ENCODE results near the gene ITIH5.

The ITIH5 gene

DNA sequence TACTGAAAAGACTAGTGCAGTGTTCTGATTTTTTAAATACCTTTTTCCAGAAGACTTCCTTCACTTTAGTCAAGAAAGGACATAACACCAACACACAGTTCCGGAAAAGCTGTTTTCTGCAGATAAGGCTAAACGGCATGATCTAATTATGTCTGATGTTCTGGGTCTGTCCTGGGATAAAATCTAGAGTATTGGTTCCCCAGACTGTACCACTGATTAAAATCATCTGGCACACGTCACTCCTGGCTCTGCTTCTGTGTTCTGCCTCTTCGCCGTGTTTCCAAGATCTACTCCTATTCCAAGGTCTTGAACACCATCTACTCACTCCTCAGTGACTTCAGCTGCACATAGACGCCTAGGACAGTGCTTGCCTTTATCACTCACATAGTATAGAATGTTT, 155.2 kb downstream of the ITIH5 start:
- no peak overlapping the region for H3K4me3 ChIP-seq (ENCODE audit: low read length)
- TF ChIP-seq, protein P1, sequence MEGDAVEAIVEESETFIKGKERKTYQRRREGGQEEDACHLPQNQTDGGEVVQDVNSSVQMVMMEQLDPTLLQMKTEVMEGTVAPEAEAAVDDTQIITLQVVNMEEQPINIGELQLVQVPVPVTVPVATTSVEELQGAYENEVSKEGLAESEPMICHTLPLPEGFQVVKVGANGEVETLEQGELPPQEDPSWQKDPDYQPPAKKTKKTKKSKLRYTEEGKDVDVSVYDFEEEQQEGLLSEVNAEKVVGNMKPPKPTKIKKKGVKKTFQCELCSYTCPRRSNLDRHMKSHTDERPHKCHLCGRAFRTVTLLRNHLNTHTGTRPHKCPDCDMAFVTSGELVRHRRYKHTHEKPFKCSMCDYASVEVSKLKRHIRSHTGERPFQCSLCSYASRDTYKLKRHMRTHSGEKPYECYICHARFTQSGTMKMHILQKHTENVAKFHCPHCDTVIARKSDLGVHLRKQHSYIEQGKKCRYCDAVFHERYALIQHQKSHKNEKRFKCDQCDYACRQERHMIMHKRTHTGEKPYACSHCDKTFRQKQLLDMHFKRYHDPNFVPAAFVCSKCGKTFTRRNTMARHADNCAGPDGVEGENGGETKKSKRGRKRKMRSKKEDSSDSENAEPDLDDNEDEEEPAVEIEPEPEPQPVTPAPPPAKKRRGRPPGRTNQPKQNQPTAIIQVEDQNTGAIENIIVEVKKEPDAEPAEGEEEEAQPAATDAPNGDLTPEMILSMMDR (conservative IDR thresholded peaks at IDR 0.05; ENCODE audit: low read length): no peak
- no peak for DNase-seq (ENCODE audit: low read depth)
